Right ventricle myocardium inferior (tissue), 1 donor: ENCODE data around the gene YKT6. TPM values are rescaled to one million over a fixed set of nuclear protein-coding genes. Genes with fewer than 3 reads are reported as not detected.
A peak's percentile ranks its signal among the peaks of the same experiment; 100 is the strongest.

Experiments used
- ATAC-seq: fragments of 200-7000 bp; cut with Tn5 transposase; one replicate; pipeline ENCODE4 v1.9.1; 2020; ENCODE audit warnings: mild to moderate bottlenecking, moderate library complexity
- DNase-seq: peaks from one replicate; pipeline ENCODE4 v3.0.0; 2021; ENCODE audit errors: missing footprints
- intact Hi-C: fragments of 100-400 bp; cut with DNase I; formaldehyde crosslinking; loops from one replicate; pipeline ENCODE4 v1.11.0; 2022
- total RNA-seq: library from RNA; stranded (reverse); fragmentation: NEBNext Ultra II Directional; extraction: Animal tissue kit (Norgen Biotek cat#: 25700); gene quantifications from one replicate; pipeline ENCODE4 v1.2.1, GENCODE V29; 2021
- donor health status: DM: no; HTN: yes; CAD: no; lungs with severe emphysema.

YKT6 gene
- total RNA-seq, 1 donor from 2014 or later = 58.0 TPM

DNA sequence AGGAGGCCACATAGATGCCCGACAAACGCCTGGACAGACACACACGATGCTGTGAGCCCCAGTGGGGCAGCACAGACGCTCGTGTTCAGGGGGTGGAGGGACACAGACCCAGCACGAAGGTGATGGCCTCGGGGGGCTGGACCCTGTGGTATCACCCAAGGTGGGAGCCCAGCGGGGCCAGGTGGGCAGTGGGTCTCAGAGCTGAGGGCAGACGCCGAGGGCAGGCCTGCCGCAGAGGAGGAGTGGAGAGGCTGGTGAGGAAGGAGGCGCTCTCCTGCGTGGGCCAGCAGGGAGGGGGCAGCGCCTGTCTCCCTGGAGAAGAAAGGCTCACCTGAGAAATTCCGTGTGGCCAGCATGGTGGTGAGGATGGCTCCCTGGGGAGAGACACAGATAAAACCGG, 39.6 kb downstream of the YKT6 start:
- intact Hi-C loops = loop anchor here (2.0 to 5.0 kb wide), 3 partner anchors 68 to 327 kb away; no protein-coding TSS in a partner anchor
- DNase-seq (no peak), ATAC-seq (no peak)

DNA sequence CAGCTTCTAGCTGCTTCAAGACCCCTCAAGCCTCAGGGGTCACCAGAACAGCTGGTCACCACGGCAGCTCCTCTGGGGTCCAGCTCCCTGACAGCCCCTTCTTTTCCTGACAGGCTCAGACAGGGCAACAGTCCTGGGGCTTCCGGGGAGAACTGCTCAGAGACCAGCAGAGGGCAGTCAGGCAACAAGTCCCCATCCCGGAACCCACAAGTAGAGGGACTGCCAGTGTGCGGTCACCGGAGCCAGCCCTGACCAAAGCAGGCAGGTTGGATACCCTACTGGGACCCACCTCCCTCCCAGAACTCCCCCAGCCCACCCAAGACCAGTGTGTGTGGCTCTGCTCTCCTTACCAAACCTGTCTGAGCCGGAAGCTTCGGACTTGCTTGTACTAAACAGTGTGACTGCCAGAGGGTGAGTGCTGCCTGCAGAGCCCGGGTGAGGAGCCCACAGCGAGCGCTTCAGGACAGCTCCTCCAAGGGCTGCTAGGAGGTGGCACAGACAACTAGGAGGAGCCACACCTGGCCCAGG, 40.3 kb downstream of the YKT6 start:
- intact Hi-C loops = loop anchor here (2.0 to 5.0 kb wide), 3 partner anchors 68 to 326 kb away; no protein-coding TSS in a partner anchor
- peak; percentile 84 for ATAC-seq
- no peak for DNase-seq

DNA sequence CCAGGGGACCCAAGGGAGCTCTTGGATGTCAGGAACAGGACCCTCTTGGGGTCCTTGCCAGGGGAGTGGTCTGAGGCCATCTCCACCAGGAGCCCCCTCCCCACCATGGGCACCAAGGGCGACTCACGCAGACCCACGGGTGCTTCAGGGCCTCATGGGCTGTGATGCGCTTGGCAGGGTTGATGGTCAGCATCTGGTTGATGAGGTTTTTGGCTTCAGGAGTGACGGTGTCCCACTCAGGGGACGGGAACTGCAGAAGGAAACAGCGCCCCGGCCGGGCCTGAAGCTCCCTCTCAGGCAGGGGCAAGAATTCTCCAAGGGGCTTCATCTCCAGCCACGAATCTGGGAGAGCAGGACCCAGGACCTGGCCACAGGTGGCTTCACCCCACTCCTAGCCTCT, 41.3 kb downstream of the YKT6 start:
- intact Hi-C loops = loop anchor here (5.0 kb wide), 1 partner anchor 325 kb away; no protein-coding TSS in a partner anchor
- ATAC-seq (no peak), DNase-seq (no peak)

DNA sequence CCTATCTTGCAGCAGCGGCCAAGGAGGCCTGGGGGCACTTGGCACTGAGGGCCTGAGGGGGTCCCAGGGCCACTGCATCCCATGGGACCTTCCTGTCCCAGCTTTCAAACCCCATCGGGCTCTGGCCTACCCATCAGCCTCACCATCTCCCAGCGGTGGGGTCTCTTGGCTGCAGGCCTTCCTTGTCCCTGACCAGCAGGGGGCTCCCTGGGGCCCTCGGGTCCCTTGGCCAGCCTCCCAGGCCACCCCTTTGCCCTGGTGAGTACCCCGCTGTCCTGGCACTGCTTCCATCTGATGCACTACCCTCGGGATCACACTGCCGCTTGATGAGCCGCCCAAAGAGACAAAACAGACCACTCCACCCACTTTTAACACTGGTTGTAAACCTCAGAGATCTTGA, 43.5 kb downstream of the YKT6 start:
- intact Hi-C loops = loop anchor here (5.0 kb wide), 1 partner anchor 323 kb away; no protein-coding TSS in a partner anchor
- no peak for DNase-seq
- no peak for ATAC-seq

DNA sequence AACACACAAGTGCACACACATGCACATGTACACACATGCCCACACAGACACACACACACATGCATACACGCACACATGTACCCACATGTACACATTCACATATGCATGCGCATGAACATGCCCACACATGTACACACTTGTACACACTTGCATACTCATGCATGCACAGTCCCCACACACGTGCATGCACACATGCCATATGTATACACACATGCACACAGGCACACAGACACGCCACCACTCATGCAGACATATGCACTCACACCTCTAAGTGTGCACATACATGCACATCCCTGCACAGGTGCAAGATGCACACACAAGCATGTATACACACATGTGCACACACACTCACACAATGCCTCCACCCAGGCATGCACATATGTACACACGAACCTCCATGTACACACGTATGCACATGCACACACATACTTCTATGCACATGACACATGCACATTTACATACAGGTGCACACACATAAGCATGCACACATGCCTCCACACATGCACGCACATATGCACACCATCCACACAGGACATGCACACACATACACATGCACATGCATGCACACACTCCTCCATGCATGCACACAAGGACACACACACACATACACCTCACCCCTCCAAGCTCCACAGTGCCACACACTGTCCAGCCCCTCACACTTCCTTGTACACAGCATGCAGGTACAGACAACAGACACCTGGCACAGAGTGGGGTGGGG, 45.8 kb downstream of the YKT6 start:
- ATAC-seq (no peak), DNase-seq (no peak)
- intact Hi-C loops = no loop called here

DNA sequence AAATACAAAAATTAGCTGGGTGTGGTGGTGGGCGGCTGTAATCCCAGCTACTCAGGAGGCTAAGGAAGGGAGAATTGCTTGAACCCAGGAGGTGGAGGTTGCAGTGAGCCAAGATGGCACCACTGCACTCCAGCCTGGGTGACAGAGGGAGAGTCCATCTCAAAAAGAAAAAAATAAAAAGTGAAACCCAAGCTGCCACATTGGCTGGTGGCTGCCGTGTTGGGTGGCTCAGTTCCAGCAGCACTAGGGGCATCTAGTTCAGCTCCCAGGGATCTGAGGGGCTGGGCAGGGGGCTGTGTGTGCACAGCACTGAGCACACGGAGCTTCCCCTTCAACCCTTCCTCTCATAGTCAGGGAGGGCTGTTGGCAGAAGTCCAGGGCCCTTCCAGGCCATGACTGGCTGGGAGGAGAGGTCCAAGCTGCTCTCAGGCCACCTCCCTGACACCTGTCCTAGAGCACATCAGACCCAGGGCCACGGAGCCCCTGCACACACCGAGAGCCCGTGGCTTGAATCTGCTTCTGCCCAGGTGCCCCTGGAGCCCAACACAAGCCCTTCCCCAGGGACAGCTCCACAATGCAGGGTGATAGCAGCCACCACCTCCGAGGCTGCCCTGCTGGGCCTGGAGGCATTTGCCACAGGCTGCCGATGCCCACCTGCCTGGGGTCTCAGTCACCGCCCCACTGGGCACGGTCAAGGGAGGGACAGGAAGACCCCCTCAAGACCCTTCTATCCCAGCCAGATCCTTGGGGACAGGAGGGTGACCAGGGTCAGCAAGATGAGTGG, 47.3 kb downstream of the YKT6 start:
- intact Hi-C loops = no loop called here
- ATAC-seq = no peak

DNA sequence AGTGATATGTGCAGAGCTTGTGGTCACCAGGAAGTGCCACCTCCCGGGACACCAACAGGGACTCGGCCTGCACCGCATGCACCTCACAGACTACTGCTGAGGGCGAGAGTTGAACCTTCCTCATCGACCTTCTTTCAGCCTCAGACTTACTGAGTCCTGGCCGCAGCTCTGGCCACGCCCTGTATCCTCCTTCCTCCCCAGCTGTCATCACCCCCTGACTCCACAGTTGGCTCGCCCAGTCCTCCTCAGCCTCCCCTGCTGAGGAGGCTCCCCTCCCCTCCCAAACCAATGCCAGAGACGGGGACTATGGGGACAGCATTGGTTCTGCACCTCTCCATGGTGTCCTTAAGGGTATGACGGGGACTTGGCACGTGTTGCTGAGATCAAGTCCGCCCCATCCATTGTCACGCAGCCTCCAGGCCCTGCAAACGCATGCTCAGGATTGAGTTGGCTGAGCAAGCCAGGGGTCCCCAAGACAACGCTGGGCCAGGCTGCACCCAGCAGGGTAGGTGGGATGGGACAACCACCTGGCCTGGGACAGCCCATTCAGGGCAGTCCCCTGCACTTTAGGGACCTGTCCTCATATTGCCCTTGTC, 49.0 kb downstream of the YKT6 start:
- DNase-seq (no peak), ATAC-seq (no peak)
- intact Hi-C loops = no loop called here

More for the DNA sequence above, 47.3 kb downstream of the YKT6 start:
- no peak for DNase-seq

DNA sequence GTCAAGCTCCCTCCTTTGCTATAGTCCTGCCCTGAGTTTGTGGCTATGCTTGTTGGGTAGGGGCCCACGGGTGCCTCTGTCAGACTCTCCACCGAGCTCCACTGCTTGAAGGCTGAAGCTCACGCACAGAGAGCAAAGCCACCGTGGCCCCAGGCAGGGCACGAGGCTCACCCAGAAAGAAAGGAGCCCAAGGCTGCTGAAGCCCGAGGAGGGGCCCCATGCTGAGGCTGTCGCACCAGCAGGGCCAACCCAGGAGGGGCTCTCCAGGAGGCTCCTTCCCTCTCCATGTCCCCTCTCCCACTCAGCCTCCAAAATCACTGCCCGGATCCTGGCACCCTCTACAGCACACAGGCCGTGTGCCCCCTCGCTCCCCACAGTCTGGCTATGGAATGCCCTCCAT, 50.5 kb downstream of the YKT6 start:
- intact Hi-C loops = no loop called here
- DNase-seq (no peak), ATAC-seq (no peak)

DNA sequence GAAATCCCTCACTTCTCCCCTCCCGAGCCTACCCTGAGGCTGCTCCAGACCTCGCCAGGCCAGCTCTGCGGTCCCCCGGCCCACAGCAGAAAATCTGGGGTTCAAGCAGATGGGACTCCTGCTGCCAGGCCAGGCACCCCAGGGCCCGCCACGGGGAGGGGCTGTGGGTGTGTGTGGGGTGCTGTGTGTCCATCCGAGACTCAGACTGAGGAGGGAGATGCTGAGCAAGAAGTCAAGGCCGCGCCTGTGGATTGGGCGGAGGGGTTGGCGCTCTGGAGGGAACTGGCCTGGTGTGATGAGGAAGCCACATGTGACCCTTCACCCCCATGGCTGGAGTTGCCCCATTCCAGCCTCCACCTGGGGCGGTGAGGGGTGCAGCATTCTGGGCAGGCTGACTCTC, 51.1 kb downstream of the YKT6 start:
- DNase-seq (no peak), ATAC-seq (no peak)
- intact Hi-C loops = no loop called here

DNA sequence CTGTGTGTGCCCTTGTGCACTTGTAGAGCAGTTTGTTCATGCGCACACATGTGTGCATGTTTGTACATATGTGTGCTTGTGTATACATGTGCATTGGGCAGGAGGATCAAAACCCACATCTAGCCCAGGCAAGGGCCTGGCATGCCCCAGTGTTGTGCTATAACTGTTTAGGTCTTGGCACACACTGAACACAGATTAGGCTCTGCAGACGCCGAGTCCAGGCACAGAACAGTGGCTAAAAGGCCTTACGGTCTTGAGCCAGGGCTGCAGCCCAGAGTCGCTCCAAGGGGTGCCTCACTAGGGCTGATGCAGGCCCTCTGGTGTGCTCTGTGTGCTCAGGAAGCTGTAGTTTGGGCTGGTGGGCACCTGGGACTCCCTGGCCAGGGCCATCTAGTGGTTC, 55.7 kb downstream of the YKT6 start:
- ATAC-seq = peak; percentile 33
- no peak for DNase-seq
- intact Hi-C loops = loop anchor here (5.0 kb wide), 2 partner anchors 36 to 51 kb away; no protein-coding TSS in a partner anchor

DNA sequence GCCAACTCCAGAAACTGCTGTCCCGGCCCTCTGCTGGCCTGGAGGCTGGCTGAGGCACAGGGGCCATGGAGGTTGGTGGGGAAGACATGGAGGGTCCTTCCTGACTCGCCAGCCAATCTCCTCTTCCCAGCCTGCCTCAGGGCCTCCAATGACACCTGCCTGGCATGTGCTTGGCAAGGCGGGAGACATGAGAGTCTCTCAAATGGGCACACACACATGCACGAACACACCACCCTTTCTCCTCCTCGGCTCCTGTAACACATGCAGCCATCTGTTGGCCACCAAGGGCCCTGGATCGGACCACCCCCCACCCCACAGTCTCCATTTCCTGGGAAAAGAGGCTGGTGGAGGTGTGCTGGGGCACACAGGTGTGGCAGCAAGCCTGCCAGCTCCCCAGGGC, 56.4 kb downstream of the YKT6 start:
- intact Hi-C loops = loop anchor here (5.0 kb wide), 2 partner anchors 35 to 50 kb away; no protein-coding TSS in a partner anchor
- no peak for ATAC-seq
- DNase-seq = no peak

DNA sequence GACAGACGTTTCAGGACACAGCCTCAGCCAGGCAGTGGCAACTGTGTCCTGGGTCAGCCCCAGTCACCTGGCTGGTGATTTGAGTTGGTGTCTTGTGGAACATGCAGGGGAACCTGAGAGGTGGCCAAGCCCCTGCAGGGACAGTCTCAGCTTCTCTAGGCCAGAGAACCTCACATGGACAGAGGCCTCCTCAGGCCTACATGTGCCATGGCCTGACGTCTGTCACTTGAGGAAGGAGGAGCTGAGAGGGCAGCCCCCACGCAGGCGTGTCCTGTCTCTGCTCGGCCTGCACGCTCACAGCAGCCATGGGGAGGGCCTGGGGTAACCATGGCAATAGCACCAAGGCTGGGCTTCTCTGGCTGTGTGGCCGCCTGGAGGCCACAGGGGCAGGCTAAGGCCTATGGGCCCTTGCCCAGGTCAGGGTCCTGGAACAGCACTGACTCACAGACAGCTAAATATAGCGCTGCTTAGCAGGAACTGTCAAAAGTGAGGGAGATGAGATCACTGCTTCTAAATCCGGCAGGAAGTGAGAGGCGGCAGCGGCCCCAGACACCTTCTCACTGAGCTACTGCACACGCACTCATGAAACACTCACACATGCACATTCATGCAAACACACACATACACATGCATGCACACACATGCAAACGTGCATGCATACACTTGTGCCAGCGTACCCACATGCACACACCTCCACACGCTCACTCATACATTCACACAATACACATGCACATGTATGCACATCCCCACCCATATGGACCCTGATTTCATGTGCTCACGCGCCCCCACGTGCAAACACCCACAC, 57.0 kb downstream of the YKT6 start:
- ATAC-seq = peak; percentile 85
- intact Hi-C loops = loop anchor here (5.0 kb wide), 2 partner anchors 34 to 49 kb away; no protein-coding TSS in a partner anchor
- DNase-seq = peak; percentile 83

DNA sequence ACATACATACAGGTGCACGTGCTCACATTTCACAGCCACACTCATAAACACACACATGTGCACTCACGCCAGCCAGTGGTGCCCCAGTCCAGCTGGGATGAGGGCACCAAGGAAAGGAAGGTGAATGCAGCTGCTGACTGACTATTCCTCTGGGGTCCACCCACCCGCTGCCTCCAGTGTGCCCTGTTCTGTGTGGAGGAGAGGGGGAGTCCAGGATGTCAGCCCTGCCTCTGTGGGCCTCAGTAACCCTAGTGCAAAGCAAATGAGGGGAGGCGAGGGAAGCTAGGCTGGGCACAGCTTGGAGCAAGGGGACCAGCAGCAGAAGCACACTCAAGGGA, 57.6 kb downstream of the YKT6 start:
- intact Hi-C loops = loop anchor here (5.0 kb wide), 2 partner anchors 34 to 49 kb away; no protein-coding TSS in a partner anchor
- ATAC-seq = no peak
- no peak for DNase-seq

DNA sequence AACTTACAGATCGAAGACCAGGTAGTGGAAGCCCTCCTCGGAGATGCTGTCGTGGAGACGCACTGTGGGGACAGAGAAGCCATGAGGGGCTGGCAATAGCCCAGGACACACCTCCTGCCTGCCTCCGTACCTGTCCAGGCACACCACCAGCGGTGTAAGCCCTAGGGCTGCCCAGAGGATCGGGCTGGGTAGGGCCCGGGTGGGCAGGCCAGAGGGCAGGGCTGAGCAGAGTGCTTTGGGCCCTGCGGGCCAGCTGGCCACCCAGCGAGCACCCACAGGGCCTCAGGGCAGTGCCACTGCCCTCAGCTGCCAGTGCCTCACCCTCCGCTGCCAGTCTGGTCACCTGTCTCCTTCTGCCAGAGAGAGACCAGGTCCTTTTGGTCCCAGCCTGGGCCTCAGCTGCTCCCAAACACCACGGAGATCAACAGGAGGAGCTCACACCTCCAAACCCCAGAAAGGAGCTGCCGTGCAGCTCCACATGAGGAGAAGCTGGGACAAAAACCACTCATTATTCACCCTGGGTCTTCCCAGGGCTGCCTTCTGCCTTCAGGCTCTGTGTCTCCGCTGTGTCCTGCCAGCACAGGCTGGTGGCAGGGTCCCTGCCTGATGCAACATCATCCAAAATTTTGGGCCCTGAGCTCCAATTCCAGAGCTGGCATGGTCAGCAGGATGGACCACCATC, 58.2 kb downstream of the YKT6 start:
- intact Hi-C loops = loop anchor here (5.0 kb wide), 2 partner anchors 33 to 48 kb away; no protein-coding TSS in a partner anchor
- ATAC-seq (no peak), DNase-seq (no peak)

DNA sequence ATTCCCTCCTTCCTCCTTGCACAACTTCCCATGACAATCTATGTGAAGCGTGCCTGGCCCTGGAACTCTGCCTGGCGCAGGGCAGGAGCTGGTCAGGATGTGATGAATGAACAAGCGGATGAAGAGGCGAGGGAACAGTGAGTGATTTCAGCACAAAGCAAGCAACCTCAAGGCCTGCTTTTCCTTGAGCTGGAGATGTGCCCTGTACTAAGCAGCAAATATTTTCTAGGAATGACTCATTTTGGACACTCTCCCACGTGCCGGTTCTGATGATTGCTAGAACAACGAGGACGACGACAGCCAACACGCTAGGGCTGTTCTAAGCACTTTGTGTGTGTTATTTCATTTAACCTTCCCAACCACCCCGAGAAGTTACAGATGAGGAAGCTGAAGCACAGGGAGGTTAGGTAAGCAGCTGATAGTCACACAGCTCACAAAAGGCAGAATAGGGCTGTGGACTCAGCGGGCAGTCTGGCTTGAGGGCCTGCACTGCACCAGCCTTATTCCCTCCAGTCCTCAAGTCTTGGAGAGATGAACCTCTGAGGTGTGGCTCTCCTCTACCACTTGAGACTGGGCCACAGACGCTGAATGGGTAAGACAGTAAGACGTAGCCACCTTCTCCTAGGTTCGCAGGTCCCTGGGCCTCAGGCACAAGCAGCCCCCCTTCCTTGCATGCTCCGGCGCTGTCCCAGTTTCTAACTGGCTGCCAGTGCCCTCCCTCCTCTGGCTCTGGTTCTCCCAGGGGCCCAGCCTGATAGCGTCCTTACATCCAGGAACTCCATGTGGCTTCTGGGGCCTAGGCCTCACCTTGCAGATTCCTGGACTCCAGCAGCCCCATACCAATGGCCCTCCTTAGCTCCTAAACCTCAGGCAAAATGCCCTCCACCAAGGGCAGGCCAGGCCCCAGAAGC, 59.0 kb downstream of the YKT6 start:
- DNase-seq (no peak), ATAC-seq (peak; percentile 41)
- intact Hi-C loops = loop anchor here (5.0 kb wide), 2 partner anchors 32 to 47 kb away; no protein-coding TSS in a partner anchor

DNA sequence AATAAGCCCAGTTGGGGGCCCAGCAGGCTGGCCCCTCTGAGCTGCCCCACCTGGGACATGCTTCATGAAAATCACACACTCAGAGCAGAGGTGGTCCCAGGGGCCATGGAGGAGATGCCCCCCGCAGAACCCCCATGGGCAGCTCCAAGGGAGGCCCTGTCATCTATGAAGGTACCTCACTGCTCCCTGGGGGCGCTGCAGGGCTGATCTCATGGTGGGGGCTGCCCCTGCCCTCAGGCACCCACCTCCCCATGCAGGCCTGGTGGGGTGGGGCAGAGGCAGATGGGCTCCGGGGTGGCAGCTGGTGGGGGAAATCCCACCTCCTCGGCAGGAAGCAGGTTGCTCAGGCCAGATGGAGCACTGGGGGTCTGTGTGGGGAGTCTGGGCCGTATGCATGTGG, 60.5 kb downstream of the YKT6 start:
- intact Hi-C loops = no loop called here
- no peak for ATAC-seq
- no peak for DNase-seq

DNA sequence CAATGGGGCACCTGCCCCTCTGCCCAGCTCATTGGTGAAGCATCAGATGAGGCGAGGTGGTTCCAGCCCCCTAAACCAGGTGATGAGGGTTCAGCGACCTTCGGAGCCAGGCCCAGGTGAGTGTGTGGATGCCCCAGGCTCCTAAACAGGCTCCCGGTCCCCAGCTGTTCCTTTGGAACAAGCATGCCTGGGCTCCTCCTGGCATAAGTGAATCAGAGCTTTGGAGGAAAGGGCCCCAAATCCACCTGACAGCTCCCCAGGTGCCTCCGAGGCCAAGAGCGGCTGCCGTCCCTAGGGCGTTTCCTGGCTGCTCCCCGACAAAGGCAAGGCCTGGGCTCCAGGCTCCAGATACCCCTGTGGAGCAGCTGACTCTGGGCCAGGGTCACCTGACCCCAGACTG, 61.3 kb downstream of the YKT6 start:
- intact Hi-C loops = no loop called here
- no peak for DNase-seq
- ATAC-seq = no peak
